Suppressor macrophage treated with lipopolysaccharide for 4 hours (primary cell): ENCODE measurements around the gene ATRAID.

ENCODE experiments used
- DNase-seq: peaks from one replicate; pipeline ENCODE4 v3.0.0-alpha.2; 2020

ATRAID gene

DNA sequence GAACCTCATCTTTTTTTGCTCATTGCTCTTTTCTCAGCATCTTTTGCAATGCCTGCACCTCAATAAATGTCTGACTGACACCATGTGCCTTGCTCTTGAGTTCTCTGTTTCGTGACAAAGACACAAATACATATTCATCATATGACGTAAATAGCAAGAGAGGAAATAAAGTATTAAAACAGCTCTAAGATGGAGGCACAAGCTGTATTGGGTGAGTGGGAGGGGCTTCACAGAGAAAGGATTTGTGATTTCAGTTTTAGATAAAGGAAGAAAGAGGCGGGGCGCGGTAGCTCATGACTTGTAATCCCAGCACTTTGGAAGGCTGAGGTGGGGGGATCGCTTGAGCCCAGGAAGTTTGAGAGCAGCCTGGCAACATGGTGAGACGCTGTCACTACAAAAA lies 8.2 kb downstream of the ATRAID start:
- DNase-seq = no peak

DNA sequence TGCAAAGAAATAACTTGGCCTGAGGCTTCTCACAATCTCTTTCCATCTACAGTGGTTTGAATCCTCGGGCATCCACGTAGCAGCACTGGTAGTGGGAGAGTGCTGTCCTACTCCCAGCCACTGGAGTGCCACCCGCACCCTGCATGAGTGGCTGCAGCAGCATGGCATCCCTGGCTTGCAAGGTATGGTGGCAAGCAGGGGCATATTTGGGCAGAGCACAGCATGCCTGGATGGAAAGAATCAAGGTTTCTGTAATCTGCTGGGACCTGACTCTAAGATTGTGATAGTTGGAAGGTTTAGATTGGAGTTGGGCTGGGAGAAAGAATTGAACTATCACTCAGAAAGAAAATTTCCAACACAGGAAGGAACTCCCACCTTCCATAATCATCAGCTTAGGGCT lies 9.3 kb downstream of the ATRAID start:
- DNase-seq = no peak

DNA sequence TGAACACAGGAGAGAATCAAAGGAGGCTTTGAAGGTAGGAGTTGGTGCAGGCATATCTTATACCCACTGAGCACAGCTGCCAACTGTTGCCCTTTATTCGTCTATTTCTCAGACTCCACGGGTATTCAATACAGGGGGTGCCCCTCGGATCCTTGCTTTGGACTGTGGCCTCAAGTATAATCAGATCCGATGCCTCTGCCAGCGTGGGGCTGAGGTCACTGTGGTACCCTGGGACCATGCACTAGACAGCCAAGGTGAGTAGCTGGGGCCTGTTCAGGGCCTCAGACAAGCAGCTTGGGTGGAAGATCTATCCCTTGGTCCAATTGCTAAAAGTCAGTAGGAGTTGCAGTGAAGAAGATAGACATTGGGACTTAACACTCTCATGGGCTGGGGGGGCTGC lies 10.6 kb downstream of the ATRAID start:
- no peak for DNase-seq

DNA sequence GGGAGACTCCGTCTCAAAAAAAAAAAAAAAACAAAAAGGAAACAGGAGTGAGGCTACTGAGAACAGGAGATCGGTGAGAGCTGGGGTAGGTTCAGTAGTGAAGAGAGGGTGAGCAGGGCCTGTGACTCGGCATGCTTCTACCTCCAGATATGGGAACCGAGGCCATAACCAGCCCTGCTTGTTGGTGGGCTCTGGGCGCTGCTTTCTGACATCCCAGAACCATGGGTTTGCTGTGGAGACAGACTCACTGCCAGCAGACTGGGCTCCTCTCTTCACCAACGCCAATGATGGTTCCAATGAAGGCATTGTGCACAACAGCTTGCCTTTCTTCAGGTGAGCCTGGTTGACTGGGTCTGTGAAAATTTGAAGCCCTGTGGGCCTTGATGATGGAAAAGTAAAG lies 11.6 kb downstream of the ATRAID start:
- DNase-seq = no peak

DNA sequence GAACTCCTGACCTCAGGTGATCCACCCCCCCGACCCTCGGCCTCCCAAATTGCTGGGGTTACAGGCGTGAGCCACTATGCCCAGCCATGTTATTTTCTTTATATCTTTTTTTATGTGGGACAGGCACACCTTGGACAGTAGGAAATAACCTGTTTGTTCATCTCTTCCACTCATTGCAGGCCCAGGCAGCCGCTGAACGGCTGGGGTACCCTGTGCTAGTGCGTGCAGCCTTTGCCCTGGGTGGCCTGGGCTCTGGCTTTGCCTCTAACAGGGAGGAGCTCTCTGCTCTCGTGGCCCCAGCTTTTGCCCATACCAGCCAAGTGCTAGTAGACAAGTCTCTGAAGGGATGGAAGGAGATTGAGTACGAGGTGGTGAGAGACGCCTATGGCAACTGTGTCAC lies 13.7 kb downstream of the ATRAID start:
- DNase-seq = no peak

DNA sequence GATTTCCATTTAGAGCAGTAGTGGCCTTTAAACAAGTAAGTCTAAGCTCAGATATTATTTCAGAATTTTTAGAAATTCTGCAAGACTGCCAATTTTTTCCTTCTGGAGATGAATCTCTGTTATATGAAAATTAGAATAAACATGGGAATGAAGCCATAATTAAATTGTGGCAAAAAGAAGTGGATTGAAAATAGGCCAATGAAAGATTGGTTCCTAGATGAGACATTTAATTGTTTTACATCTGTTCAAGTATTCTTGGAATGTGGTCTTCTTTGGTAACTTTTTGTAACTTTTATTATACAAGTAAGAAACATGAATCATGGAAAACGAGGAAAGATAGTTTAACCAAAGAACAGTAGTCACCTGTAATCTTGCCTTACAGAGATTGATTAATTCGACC lies 15.7 kb downstream of the ATRAID start:
- no peak for DNase-seq

DNA sequence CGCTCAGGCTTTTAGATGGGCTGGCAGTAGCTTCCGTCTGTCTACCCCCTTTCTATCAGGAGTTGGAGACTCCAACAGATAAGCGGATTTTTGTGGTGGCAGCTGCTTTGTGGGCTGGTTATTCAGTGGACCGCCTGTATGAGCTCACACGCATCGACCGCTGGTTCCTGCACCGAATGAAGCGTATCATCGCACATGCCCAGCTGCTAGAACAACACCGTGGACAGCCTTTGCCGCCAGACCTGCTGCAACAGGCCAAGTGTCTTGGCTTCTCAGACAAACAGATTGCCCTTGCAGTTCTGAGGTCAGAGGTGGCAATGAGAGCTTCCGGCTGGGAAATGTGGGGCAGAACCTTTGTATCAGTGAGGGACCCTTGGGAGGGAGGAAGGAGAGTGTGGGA lies 20.1 kb downstream of the ATRAID start:
- DNase-seq = no peak

DNA sequence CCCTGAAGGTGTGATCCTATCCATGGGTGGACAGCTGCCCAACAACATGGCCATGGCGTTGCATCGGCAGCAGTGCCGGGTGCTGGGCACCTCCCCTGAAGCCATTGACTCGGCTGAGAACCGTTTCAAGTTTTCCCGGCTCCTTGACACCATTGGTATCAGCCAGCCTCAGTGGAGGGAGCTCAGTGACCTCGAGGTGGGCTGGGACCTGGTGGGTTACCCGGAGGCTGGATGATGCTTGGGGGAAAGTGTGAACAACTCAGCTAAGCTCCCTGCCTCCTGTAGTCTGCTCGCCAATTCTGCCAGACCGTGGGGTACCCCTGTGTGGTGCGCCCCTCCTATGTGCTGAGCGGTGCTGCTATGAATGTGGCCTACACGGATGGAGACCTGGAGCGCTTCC lies 21.5 kb downstream of the ATRAID start:
- no peak for DNase-seq

DNA sequence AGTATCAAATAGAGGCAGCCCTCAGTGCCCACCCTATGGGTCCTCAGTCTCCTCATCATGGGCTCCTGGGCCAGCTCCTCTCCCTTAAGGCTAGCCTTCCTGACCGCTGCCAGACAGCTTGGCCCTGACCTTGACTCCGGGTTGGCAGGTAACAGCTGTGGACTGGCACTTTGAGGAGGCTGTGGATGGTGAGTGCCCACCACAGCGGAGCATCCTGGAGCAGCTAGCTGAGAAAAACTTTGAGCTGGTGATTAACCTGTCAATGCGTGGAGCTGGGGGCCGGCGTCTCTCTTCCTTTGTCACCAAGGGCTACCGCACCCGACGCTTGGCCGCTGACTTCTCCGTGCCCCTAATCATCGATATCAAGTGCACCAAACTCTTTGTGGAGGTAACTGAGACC lies 24.3 kb downstream of the ATRAID start:
- DNase-seq = no peak

DNA sequence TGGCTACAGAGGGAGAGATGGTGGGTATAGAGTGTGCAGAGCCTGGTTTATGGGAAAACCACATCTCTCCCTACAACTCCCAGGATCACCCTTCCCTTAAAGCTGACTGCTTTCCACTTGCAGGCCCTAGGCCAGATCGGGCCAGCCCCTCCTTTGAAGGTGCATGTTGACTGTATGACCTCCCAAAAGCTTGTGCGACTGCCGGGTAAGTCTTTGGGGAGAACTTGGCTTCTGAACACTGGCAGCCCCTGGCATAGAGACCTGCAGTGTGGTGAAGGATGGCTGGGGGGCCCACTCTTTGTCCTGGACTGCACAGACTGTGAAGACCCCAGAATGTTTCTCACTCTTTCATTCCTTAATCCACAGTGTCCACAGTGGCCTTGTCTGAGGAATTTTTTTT lies 24.8 kb downstream of the ATRAID start:
- no peak for DNase-seq

DNA sequence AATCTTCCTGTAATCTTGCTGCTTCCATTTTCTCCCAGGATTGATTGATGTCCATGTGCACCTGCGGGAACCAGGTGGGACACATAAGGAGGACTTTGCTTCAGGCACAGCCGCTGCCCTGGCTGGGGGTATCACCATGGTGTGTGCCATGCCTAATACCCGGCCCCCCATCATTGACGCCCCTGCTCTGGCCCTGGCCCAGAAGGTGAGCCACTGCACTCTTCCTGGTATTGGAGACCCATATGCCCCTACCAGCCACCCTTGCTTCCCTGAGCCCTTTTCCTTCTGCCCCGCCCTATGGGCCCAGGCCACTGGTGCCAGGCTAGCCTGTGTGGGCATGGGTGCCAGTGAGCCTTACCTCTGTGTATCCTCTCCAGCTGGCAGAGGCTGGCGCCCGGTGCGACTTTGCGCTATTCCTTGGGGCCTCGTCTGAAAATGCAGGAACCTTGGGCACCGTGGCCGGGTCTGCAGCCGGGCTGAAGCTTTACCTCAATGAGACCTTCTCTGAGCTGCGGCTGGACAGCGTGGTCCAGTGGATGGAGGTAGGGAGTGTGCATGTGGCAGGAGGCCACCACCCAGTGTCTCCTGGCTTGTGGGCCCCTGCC lies 25.6 kb downstream of the ATRAID start:
- no peak for DNase-seq

DNA sequence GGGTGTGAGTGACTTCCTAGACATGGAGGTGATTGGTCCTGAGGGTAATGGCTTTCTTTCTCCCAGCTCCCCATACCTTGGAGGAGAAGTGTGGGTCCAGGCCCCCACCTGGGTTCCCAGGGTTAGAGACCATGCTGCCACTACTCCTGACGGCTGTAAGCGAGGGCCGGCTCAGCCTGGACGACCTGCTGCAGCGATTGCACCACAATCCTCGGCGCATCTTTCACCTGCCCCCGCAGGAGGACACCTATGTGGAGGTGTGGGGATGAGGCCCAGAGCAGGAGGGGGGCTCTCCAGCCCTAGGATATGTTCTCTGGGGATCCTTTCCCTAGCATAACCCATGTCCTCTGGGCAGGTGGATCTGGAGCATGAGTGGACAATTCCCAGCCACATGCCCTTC lies 27.1 kb downstream of the ATRAID start:
- DNase-seq = no peak

DNA sequence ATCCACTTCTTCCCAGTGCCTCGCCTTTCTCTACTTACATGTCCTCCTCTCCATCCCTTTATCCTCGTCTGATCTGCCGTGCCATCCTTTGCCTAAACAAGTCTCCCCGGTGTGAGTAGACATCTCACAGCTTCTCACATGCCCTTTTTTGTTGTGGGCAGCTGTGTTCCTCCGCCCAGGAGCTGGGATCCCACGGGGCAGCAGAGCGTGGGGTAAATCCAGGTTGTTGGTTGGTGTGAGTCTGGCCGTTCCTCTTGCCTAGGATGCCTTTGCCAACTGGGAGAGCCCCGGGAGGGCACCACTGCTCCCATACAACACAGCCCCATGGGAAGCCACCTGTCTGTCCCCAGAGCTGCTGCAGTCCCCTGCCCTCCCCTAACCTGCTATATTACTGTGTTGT lies 28.6 kb downstream of the ATRAID start:
- no peak for DNase-seq

DNA sequence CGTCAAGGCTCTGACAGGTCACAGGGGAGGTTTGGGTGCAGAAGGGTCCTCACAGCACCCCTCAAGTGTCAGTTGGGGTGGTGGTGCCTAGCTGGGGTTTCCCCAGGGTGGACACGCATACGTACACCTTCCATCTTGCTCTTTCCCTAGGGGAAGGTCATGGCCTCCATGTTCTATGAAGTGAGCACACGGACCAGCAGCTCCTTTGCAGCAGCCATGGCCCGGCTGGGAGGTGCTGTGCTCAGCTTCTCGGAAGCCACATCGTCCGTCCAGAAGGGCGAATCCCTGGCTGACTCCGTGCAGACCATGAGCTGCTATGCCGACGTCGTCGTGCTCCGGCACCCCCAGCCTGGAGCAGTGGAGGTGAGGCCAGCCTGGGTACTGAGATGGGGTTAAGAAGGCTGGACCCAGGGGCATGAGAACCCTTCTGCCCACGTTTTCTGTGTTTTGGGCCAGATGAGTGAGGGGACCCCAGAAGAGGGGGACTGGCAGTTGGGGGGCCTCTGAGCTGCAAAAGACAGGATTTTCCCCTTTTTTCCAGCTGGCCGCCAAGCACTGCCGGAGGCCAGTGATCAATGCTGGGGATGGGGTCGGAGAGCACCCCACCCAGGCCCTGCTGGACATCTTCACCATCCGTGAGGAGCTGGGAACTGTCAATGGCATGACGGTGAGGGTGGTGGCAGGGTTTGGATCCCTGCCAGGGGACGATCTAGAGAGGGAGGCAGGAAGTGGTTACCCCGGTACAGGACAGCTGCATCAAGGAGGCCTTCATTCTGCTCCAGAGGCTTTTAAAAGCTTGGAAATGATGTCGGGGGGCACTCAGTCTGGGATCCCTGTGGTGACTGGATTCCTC lies 30.1 kb downstream of the ATRAID start:
- DNase-seq = no peak

DNA sequence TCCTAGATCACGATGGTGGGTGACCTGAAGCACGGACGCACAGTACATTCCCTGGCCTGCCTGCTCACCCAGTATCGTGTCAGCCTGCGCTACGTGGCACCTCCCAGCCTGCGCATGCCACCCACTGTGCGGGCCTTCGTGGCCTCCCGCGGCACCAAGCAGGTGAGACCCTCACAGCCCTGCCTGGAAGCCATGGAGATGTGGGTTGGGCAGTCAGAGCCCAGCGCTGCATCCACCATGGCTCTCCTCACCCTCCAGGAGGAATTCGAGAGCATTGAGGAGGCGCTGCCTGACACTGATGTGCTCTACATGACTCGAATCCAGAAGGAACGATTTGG lies 30.7 kb downstream of the ATRAID start:
- no peak for DNase-seq

DNA sequence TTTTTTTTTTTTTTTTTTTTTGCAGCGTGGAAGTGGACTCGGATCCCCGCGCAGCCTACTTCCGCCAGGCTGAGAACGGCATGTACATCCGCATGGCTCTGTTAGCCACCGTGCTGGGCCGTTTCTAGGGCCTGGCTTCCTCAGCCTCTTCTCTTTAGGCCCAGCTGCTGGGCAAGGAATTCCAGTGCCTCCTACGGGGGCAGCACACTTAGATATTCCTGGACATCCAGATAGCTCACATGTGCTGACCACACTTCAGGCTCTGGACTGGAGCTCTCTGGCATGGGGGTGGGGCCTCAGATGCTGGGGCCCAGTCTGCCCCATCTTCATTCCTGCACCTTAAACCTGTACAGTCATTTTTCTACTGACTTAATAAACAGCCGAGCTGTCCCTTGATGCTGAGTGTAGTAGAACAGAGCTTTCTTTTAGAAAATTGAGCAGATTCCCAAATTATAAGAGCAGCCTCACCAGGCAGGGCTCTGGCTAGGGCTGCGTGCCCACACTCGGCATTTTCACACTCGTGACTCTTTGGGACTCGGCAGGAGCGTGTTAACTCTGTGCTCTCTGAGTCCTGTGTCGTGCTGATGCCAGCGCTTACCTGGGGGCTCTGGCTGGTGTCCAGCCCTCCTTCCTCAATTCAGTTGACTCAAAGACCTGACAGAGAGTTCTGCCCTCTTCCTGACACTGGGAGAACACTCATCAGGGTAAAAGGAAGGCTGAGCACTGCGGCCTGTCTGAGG lies 31.7 kb downstream of the ATRAID start:
- DNase-seq = no peak

DNA sequence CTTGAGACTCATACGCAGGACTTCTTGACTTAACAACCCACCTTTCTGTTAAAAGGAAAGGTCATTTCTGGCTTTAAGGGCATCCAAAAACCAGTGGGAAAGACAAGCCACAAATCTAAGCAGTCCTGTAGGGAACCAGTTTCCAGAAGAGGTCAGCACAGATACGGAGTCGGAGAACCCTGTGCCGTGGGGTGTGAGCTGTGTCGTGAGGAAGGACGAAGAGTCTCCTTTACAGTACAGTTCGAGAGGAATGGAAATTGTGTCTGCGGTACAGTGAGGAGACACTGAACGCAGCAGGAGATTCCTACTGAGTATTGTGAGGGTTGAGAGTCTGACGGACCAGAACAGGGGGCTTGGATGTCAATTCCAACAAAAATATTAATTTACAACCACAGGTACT lies 33.3 kb downstream of the ATRAID start:
- no peak for DNase-seq

DNA sequence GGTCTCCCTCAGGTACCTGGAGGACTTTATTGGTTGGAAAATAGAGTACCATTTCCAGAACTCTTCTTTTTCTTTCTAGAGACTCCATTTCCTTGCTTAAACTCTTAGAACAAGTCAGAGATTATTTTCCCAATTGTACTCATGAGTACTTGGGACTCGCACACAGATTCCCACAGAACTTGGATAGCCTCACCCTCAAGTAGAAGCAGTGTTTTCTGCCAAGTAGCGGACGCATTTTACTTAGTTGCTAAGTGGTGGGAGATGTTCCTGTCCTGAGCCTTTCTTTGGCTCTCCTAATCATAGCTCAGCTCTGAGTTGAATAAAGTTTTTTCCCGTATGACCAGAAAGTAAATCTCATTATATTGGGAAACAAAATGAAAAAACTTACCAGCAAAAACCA lies 33.8 kb downstream of the ATRAID start:
- DNase-seq = no peak

DNA sequence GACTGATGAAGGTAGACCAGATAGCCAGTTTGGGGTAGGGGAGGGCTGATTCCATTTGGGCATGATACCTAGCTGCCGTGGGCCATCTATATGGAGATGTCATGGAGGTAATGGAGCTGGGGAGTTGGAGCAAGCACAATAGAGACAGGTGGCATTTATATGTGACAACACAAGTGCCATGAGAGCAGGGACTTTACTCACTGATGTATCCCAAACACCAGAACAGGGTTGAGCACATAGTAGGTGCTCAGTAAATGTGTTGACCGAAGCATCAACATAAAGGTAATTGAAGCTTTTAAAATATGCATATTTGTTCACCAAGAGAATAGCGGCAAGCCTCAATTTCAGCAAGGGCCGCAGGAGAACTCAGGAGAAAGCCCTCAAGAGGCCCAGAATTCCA lies 36.1 kb downstream of the ATRAID start:
- DNase-seq = no peak

DNA sequence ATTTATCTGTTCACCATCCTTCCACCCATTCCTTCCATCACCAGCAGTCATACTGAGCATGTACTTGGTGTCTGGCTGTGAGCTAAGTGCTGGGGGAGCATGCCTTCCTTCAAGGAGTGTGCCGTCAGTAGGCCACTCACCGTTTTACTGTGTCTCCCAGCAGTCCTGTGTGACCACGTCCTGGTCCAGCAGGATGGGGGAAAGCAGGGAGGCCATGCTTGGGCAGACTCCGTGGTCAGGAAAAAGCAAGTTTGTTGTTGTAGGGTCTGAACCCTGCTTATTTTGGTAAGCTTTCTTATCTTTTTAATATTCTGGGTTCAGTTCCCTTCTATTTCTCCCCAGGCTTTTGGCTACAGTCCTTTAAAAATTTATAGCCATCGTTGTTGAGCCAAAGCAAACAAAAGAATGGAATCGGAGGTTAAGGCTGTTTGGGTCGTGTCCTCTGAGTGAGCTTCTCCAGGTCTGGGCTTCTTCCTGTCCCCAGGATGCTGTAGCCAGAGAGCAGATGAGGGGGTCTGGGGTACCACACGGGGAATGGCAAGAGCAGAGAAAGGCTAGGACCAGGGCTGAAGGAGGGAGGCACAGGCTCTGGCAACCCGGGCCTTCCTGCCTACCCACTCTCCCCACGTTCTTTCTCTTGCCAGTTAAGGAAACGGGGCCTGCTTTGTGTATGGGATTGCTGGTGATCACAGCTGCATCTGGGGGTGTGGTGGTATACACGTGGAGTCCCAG lies 37.5 kb downstream of the ATRAID start:
- no peak for DNase-seq

DNA sequence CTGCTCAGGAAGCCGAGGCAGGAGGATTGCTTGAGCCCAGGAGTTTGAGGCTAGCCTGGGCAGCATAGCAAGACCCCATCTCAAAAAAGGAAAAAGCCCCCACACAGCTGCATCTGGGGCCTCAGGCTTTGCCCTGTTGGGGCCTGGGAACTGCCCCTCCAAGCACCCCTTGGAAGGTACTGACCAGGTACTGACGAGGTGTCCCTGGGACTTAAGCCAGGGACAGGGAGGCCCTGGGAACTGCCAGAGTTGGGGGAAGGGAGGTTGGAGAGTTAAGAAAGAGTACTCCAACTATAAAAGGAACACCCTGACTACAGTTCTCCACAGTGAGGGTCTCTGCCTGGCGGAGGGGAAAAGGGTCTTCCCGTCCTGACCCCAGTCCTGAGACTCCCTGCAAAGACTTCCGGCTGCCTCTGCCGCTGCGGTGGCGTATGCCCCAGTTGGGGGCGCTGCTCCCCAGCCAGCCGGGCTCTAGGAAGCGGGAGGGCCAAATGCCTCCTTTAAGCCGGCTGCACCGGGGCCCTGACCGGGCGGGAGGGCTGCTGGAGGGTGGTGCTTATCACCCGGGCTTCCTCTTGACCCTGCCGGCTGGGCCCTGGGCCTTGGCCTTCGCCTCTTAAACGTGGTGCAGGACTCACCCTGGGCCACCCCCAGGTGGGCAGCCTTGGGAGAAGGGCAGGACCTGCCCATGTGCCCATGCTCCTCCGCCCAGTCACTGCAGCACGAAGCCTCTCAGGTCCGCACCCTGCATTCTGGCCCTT lies 38.2 kb downstream of the ATRAID start:
- DNase-seq = peak; percentile 79

DNA sequence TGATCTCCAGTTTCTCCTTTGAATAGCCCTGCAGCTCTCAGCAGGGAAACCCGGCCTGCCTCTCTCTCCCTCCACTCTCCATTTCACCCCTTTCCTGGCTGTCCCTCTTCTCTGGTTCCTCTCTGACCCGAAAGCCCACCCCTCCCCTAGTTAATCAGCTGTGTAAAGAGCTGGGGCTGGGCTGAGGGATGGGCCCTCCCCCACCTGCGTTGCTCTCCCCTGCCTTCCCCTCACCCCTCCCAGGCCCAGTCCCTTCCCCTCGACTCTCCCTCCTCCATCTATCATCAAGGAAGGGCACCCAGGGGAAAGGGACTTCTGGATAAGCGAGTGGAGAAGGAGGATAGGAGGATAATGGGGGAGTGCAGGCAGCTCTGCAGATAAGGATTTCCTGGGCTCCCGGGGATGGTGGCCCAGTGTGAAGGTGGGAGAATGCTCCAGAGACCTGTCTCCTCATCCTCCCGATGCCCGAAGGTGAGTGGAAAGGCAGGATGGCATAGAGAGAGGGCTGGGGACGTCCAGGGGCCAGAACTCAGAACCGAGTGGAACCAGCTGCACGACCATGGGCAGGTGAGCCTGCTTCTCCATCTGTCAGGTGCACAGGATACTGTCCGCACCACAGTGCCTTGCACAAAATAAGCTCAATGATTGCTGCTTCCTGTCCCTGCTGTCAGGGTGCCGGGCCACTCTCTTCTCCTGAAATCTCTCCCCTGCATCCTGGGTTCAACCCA lies 39.0 kb downstream of the ATRAID start:
- DNase-seq = no peak
